Measurements from ENCODE around the gene DSC1. TPM values are rescaled to one million over a fixed set of nuclear protein-coding genes. Genes with fewer than 3 reads are reported as not detected.
A peak's percentile ranks its signal among the peaks of the same experiment; 100 is the strongest.

DSC1 gene
- total and polyA plus RNA-seq, 2 of the 13 experiments (the other 11 are each of a cell fraction or from before 2014, with no cell fraction given) = not detected

GRCh38 chr18:31203096-31203793 is 40.6 kb upstream of the DSC1 start (continued):
- TF ChIP-seq POLR2AphosphoS2 (IDR thresholded peaks at IDR 0.05; ENCODE audit: low read depth, low read length) (no peak), TEF (CRISPR knock-in tag; IDR thresholded peaks at IDR 0.05) (peak; percentile 80; the same call in 1 of the 2 replicates), SIN3B (IDR thresholded peaks at IDR 0.05; ENCODE audit: low read length) (no peak), ZNF234 (CRISPR knock-in tag; conservative IDR thresholded peaks at IDR 0.05) (no peak), KAT8 (CRISPR knock-in tag; IDR thresholded peaks at IDR 0.05) (0 out of 2 replicates have a peak, but pooled peaks have one; percentile 22), ZBTB20 (CRISPR knock-in tag; IDR thresholded peaks at IDR 0.05; ENCODE audit: borderline replicate concordance, low read depth) (0 out of 2 replicates have a peak, but pooled peaks have one; percentile 42), ZNF724P (CRISPR knock-in tag; IDR thresholded peaks at IDR 0.05; ENCODE audit: borderline replicate concordance) (no peak), SOX6 (IDR thresholded peaks at IDR 0.05) (no peak), SOX6 (CRISPR knock-in tag; IDR thresholded peaks at IDR 0.05) (peak; percentile 44; the same call in 1 of the 2 replicates), RBM39 (IDR thresholded peaks at IDR 0.05; ENCODE audit: low read depth, low read length, poor library complexity, severe bottlenecking) (no peak), GATAD2A (CRISPR knock-in tag; IDR thresholded peaks at IDR 0.05) (0 out of 2 replicates have a peak, but pooled peaks have one; percentile 23), ZNF766 (CRISPR knock-in tag; IDR thresholded peaks at IDR 0.05; ENCODE audit: borderline replicate concordance) (no peak)
- TF ChIP-seq, protein P1, sequence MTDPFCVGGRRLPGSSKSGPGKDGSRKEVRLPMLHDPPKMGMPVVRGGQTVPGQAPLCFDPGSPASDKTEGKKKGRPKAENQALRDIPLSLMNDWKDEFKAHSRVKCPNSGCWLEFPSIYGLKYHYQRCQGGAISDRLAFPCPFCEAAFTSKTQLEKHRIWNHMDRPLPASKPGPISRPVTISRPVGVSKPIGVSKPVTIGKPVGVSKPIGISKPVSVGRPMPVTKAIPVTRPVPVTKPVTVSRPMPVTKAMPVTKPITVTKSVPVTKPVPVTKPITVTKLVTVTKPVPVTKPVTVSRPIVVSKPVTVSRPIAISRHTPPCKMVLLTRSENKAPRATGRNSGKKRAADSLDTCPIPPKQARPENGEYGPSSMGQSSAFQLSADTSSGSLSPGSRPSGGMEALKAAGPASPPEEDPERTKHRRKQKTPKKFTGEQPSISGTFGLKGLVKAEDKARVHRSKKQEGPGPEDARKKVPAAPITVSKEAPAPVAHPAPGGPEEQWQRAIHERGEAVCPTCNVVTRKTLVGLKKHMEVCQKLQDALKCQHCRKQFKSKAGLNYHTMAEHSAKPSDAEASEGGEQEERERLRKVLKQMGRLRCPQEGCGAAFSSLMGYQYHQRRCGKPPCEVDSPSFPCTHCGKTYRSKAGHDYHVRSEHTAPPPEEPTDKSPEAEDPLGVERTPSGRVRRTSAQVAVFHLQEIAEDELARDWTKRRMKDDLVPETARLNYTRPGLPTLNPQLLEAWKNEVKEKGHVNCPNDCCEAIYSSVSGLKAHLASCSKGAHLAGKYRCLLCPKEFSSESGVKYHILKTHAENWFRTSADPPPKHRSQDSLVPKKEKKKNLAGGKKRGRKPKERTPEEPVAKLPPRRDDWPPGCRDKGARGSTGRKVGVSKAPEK (CRISPR knock-in tag; IDR thresholded peaks at IDR 0.05; ENCODE audit: borderline replicate concordance) = 0 out of 2 replicates have a peak, but pooled peaks have one; percentile 83
- TF ChIP-seq, protein P2, sequence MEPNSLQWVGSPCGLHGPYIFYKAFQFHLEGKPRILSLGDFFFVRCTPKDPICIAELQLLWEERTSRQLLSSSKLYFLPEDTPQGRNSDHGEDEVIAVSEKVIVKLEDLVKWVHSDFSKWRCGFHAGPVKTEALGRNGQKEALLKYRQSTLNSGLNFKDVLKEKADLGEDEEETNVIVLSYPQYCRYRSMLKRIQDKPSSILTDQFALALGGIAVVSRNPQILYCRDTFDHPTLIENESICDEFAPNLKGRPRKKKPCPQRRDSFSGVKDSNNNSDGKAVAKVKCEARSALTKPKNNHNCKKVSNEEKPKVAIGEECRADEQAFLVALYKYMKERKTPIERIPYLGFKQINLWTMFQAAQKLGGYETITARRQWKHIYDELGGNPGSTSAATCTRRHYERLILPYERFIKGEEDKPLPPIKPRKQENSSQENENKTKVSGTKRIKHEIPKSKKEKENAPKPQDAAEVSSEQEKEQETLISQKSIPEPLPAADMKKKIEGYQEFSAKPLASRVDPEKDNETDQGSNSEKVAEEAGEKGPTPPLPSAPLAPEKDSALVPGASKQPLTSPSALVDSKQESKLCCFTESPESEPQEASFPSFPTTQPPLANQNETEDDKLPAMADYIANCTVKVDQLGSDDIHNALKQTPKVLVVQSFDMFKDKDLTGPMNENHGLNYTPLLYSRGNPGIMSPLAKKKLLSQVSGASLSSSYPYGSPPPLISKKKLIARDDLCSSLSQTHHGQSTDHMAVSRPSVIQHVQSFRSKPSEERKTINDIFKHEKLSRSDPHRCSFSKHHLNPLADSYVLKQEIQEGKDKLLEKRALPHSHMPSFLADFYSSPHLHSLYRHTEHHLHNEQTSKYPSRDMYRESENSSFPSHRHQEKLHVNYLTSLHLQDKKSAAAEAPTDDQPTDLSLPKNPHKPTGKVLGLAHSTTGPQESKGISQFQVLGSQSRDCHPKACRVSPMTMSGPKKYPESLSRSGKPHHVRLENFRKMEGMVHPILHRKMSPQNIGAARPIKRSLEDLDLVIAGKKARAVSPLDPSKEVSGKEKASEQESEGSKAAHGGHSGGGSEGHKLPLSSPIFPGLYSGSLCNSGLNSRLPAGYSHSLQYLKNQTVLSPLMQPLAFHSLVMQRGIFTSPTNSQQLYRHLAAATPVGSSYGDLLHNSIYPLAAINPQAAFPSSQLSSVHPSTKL (CRISPR knock-in tag; IDR thresholded peaks at IDR 0.05) = peak; percentile 62; the same call in 1 of the 2 replicates
- TF ChIP-seq, protein P3, sequence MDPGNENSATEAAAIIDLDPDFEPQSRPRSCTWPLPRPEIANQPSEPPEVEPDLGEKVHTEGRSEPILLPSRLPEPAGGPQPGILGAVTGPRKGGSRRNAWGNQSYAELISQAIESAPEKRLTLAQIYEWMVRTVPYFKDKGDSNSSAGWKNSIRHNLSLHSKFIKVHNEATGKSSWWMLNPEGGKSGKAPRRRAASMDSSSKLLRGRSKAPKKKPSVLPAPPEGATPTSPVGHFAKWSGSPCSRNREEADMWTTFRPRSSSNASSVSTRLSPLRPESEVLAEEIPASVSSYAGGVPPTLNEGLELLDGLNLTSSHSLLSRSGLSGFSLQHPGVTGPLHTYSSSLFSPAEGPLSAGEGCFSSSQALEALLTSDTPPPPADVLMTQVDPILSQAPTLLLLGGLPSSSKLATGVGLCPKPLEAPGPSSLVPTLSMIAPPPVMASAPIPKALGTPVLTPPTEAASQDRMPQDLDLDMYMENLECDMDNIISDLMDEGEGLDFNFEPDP (CRISPR knock-in tag; conservative IDR thresholded peaks at IDR 0.05) = 0 out of 2 replicates have a peak, but pooled peaks have one; percentile 21
- TF ChIP-seq, protein P4, sequence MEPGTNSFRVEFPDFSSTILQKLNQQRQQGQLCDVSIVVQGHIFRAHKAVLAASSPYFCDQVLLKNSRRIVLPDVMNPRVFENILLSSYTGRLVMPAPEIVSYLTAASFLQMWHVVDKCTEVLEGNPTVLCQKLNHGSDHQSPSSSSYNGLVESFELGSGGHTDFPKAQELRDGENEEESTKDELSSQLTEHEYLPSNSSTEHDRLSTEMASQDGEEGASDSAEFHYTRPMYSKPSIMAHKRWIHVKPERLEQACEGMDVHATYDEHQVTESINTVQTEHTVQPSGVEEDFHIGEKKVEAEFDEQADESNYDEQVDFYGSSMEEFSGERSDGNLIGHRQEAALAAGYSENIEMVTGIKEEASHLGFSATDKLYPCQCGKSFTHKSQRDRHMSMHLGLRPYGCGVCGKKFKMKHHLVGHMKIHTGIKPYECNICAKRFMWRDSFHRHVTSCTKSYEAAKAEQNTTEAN (CRISPR knock-in tag; conservative IDR thresholded peaks at IDR 0.05) = peak; percentile 69; the same call in 1 of the 2 replicates

All from HepG2 (cell line).